GM19467 (cell line): Measurements from ENCODE around the gene CCL28.
"Not testable (repeated sequence)": the region's sequence is repeated elsewhere in the genome, so short reads cannot be mapped to it uniquely, and the experiment has no call there.

Experiments used
- ATAC-seq: cut with Tn5 transposase; IDR thresholded peaks from one replicate; pipeline ENCODE4 v1.9.1; 2021; ENCODE audit warnings: mild to moderate bottlenecking, moderate library complexity; ENCODE audit not compliant: unreplicated experiment

The CCL28 gene, protein sequence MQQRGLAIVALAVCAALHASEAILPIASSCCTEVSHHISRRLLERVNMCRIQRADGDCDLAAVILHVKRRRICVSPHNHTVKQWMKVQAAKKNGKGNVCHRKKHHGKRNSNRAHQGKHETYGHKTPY

DNA sequence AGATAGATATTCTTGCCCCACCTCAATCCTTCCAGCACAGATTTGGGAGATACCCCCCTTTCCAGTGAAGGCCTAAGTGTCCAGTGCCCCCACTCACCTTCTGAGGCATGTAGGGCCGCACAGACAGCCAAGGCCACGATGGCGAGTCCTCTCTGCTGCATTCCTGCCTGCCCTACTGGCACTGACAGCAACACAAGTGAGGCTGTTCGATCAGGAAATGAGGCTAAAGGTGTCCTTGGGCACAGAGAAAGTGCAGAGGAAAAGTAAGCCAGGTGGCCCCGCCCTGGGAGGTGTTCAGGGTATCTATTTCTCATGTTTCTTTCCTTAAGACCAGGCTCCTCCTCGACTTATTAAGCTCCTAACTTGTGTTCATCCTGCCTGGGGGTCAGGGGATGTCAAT lies at the start of gene CCL28:
TSS of gene CCL28 (minus strand) at position 236 of the 400 bp plus-strand sequence. CDS start at position 161, 75 bp downstream.
- ATAC-seq, result no peak

DNA sequence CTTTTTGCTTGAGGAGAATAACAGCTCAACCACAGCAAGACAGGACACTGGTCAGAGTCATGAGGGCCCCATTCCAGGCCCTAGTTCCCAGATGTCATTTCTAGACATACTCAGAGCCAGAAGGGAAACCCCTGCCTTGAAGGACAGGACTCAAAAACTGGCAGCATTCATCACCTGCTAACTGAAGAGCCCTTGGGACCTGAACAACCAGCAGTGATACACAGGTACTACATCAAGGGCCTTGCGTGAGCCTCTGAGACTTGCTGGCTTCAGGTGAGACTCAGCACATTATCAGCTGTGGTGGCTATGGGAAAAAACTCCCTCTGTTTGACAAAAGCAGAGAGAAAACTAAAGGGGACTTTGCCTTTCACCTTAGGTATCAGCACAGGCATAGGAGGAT lies 48.9 kb upstream of the CCL28 start:
- ATAC-seq, result no peak

DNA sequence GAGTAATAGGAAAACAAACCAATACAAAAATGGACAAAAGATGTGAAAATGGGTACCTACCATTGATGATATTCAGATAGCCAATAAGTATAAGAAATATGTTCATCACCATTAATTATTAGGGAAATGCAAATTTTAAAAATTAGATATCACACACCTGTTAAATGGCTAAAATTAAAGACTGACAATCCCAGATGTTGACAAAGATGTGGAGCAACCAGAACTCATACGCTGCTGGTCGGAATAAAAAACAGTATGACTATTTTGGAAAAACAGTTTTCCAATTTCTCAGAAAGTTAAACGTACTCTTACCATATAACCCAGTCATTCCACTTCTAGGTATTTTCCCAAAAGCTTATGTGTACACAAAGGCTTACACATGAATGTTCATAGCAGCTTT lies 44.4 kb upstream of the CCL28 start:
- ATAC-seq, result no peak

DNA sequence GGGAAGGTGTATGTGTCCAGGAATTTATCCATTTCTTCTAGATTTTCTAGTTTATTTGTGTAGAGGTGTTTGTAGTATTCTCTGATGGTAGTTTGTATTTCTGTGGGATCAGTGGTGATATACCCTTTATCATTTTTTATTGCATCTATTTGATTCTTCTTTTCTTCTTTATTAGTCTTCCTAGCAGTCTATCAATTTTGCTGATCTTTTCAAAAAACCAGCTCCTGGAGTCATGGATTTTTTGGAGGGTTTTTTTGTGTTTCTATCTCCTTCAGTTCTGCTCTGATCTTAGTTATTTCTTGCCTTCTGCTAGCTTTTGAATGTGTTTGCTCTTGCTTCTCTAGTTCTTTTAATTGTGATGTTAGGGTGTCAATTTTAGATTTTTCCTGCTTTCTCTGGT lies 29.4 kb upstream of the CCL28 start:
- ATAC-seq, result not testable (repeated sequence)

DNA sequence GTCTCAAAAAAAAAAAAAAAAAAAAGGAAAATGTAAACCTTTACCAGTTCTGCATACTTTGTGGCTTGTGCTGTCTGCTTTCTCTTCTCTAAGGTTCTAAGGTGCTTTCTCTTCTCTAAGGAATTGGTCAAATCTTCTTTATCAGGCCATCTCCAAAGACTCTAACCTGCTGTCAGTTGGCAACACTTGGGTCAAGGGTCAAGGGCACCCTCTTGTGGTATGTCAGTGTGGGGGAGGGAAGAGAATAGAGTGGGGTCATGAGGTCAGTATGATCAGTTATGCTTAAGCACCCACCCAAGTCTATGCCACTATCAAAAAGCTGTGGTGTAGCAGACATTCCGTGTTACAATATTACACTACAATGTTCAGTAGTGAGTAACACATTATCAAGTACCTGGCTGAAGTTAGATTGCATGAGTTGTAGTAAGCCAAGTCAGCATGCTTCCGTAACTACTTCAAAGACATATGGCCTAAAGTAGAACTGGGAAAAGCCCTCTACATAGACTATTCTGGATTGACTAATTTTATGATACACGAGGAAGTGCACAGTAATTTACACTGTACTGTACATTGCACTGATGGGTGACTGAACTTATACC lies 25.0 kb upstream of the CCL28 start:
- no peak for ATAC-seq

DNA sequence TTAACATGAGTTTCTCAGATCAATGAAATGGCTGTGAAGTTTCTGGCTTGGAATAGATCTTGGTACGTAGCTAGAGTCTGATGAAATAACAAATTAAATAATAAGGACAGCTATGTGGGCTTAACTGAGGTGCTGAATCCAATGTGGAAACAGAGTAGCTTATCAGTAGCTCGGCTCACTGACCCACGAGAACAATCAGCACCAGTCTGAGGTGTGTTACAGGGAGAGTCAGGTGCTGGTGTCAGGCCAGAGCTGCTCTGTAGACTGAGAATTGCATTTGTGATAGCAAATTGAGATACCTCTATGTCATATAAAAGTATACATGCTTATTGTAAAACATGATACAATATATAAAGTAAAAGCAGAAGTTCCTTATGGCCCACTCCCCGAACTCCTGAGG lies 21.2 kb upstream of the CCL28 start:
- no peak for ATAC-seq

DNA sequence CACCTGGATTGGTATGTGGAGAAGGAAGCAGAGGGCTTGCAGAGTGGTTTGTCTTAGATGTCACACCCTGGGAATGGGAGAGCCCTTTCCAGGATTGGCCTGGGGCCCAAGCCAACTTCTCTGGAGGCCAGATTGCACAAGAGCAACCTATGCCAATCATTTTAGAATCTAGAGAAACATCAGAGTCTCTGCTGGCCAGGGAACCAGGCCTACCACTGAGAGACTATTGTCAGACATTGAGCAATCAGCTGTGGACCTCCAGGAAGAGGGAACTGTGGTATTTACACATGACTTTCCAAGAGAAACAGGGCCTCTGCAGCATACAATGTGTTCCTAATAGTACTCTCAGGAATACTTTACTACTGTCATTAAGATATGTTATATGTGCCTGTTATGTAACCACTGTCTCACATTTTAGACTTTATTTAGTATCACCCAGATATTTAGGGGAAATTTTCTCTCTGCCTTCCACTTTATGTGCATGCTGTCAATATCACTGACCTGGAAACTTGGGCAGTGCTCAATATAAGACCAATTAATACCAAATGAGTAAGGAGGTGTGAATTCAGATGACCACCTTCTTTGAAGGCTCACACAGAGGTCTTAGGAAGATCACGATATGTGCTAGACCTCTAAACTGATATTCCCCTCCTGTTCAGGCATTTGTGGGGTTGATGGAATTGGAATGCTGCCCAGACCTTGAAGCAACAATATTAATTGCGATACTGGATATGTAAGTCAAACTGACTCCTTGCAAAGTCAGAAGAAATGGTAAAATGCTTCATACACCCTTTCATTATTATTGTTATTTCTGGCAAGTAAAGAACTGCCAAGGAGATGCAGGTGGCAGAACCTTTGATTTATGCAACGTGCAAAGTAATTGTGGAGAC lies 20.5 kb upstream of the CCL28 start:
- no peak for ATAC-seq

DNA sequence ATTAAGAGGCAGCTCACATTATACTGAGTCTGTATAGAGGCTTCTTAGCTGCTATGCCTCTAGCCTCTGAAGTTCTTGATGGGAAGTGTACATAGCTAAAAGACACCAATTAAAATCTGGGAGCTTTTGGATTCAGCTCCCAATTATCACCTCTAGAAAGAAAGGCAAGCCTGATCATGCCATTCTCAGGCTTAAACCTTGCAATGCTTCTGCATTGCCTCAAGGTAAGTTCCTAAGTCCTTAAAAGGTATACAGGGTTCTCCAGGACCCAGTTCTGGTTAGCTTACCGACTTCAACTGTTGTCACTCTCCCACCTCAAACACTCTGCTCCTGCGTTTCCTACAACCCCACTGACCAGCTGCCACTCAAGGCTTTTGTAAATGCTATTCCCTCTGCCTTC lies 17.5 kb upstream of the CCL28 start:
- no peak for ATAC-seq

DNA sequence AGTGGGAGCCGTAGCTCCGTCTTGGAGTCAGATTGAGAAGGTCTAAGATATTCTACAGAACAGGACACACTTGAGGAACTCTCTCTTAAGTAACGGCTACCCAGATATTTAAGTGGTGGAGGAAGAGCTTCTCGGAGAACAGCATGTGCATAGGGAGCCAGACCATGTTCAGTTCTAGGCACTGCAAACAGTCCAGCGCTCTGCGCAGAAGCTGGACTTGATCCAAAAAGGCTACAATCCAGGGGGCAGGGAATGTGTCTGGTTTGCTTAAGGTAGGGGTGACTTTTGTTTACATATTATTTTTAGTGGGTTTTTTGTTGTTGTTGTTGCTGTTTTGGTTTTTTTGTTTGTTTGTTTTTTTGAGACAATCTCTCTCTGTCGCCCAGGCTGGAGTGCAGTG lies 16.8 kb upstream of the CCL28 start:
- no peak for ATAC-seq

DNA sequence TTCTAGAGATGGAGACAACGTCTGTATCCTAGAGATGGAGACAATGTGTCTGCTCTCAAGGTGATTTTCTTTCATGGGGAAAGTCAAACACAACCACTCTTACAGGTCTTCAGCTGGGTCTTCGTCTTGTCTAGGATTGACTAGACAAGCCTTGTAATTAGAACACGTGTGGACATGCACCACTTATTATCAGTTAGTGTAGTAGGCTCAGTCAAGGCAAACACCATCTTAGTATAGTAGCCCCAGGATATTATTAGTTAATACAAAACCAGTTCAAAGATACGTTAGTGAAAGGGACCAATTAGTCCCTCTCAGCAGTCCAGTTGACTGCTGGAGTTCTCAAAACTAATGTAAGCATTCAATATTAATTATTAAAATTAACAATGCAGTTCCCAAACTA lies 15.1 kb upstream of the CCL28 start:
- no peak for ATAC-seq

DNA sequence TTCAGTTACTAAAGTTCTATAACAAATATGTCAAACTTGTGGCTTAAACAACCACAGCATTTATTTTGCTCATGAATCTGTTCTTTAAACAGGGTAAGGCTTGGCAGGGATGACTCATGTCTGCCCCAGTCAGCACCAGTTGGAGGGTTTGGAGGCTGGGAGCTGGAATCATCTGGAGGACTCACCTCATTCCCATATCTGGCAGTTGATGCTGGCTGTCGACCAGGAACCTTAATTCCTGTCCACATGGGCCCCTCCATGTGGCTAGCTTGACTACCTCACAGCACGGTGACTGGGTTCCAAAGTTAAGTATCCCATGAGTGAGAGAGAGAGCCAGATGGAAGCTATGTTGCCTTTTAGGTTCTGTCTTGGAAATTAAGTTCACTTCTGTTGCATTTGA lies 13.8 kb upstream of the CCL28 start:
- no peak for ATAC-seq

DNA sequence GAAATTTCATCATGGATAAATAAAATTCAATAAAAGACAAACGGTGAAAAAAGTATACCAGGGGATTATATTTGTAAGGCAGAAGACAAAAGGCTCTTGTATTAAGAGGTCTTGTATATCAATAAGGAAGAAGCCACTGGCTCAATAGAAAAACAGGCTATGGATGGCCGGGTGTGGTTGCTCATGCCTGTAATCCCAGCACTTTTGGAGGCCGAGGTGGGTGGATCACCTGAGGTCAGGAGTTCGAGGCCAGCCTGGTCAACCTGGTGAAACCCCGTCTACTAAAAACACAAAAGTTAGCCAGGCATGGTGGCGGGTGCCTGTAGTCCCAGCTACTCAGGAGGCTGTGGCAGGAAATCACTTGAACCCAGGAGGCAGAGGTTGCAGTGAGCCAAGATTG lies 10.9 kb upstream of the CCL28 start:
- not testable (repeated sequence) for ATAC-seq

DNA sequence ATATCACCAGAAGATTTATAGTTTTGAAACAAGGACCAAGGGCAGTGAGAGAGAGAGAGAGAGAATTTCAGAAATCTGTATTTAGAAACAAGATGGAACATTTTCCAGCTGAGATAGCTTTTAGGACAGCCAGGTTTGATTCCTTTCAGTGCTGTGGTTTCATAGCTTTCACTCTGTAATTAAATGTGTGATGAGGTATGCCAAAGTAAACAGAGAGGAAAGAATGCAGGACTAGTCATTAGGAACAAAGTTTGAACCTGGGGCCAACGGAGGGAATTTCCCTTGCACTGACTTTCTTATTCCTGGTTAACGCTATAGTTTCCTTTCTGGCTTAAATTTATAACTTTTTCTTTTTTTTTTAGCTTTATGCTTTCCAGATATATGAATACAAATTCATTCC lies 10.0 kb upstream of the CCL28 start:
- ATAC-seq, result no peak

DNA sequence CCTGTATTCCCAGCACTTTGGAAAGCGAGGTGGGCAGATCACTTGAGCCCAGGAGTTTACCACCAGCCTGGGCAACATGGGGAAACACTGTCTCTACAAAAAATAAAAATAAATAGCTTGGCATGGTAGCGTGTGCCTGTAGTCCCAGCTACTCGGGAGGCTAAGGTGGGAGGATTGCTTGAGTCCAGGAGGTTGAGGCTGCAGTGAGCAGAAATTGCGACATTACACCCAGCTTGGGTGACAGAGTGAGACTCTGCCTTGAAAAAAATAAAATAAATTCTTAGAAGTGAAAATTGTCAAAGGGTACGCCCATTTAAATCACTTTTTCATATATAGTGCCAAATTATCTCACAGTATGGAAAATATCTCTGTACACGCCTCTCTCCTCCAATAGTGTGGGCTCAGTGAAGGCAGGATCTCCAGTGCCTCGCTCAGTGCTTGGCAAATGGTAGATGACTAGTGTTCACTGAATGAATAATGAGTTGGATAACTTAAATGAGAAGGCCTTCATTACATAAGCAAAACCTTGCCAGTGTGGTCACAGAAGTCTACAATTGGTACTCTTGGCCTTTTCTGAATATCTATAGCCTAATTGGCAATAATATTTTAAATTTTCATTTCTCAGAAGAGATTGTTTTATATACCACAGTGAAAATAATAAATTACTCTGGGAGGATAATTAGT lies 9.4 kb upstream of the CCL28 start:
- ATAC-seq, result no peak

DNA sequence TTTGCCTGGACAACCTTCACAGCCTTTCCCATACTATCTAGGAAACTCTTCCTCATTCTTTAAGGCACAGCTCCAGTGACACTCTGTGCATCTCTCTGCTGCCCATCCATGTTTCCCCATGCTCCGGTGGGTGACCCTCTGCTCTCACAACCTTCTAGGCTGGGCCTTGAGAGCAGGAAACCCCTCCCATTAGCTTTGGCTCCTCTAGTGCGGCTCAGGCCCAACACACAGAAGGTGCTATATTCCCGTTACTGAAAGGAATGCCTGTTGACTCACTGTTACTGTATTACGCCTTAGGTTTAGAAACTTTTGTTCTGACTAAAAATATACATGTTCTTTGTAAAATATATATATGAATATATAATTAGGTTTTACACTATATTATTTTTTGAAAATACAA lies 8.1 kb upstream of the CCL28 start:
- no peak for ATAC-seq

DNA sequence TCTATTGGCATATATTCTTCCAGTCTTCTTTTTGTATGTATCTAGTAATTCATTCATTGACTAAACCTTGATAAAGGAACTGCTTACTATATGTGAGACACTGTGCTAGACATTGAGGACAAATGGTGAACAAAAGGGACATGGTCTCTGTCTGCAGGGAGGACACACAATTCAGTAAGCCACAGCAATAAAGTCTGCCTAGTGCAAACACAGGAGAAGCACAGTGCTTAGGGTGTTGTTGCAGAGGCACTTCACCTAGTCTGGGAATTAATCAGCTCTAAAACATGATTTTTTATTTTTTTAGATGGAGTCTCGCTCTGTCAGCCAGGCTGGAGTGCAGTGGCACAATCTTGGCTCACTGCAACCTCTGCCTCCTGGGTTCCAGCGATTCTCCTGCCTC lies 6.4 kb upstream of the CCL28 start:
- no peak for ATAC-seq

DNA sequence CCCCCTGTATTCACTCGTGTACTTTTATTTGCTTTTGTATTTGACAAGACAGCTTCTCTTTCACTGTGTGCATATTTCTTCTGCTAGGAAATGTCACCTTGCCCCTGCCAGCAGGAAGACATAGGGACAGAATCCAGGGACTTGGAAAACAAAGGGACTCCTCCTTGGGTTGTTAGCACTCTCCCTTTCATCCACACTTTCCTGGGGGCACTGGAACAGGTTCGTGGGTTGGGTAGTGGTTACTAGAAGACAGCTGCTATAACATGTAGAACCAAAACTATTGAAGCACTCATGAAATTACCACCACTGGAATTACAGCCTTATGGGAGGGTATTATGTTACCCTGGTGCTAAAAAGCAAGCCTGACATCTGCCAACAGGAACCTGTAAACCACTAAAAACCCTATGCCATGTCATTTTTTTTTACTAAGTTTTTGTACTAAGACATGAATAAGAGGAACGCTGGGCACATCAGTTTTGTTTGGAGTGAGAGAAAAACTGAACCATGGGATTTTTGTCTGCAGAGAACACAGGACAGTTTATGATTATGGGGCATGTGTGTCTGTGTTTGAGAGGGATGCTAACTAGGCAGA lies 4.7 kb upstream of the CCL28 start:
- ATAC-seq, result no peak

DNA sequence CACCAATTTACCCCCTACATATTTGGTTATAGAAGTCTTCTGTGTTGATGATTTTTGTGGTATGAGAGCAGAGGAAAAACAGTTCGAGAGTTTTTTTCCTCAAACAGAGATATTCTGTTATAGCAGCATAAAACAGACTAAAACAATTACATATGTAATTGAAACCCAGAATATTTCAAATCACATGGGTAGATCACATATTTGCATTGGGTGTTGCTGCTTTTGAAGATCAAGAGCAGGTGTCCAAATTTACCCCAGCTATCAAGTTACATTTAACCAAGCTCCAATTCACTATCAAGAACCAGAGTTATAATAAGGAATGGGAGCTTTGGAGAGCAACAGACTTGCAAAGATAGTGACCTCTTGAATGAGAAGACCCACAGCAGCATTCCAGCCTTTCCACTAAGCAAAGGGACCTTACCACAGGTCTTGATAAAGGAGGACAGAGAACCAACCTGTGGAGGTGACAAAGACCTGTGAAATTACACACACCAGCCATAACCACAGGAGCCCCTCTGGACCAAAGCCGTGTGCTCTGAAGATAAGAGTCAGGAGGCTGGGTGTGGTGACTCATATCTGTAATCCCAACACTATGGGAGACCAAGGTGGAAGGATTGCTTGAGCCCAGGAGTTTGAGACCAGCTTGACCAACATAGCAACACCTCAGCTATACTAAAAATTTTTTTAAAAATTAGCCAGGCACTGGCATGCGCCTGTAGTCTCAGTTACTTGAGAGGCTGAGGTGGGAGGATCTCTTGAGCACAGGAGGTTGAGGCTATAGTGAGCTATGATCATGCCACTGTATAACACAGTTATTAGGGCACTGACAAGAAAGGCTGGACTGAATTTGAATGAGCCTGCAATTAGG lies 4.0 kb upstream of the CCL28 start:
- ATAC-seq, result no peak

DNA sequence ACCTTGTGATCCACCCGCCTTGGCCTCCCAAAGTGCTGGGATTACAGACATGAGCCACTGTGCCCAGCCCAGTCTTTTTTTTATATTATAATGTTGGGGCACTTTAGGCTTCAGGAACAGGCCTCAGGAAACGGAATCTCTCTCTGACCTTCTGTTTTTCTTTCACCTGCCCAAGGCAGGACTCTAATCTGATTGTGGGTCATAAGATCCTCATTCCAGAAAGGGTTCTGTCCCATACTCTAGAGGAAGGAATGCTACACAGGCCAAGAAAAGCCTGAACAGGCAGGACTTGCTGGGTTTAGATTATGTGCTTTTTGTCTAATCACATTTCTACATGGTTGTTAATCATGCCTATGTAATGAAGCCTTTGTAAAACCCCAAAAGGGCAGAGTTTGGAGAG lies 1.8 kb upstream of the CCL28 start:
- ATAC-seq, result no peak

DNA sequence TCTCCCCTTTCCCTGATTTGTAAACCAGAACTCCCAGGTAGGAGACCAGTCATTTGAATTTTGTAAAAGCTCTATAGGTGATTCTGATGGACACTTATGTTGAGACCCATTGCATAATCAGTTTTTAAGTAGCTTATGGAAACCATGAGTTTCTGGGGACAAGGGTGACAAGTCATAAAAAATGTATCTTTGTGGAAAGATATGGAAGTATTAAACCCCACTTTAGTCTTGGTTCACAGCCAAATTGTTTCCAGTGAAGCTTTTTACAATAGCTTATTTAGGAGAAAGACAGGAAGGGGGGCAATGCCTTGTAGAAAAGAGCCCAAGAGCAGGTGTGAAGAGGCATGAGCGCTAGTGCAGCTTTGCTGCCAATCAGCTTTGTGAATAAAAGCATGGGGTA lies 453 bp upstream of the CCL28 start:
- ATAC-seq, result no peak
